AG09319 (cell line): ENCODE data around the gene ENPP5.
"Not testable (repeated sequence)": the region's sequence is repeated elsewhere in the genome, so short reads cannot be mapped to it uniquely, and the experiment has no call there.

Experiments
- DNase-seq: peaks from one replicate; pipeline ENCODE4 v3.0.0-alpha.2; 2010; ENCODE audit warnings: low read depth; ENCODE audit errors: extremely low read depth
- CTCF ChIP-seq: IDR thresholded peaks from 2 replicates; pipeline ENCODE4 v1.5.1; 2011; ENCODE audit warnings: low read depth, mild to moderate bottlenecking, inconsistent platforms, low read length, moderate library complexity

Gene ENPP5

GRCh38 chr6:46175446-46175845 is 4.7 kb upstream of the ENPP5 start:
- TF ChIP-seq CTCF = no peak
- DNase-seq = no peak

GRCh38 chr6:46174904-46175303 is 4.1 kb upstream of the ENPP5 start:
- DNase-seq = no peak
- TF ChIP-seq CTCF = no peak

DNA sequence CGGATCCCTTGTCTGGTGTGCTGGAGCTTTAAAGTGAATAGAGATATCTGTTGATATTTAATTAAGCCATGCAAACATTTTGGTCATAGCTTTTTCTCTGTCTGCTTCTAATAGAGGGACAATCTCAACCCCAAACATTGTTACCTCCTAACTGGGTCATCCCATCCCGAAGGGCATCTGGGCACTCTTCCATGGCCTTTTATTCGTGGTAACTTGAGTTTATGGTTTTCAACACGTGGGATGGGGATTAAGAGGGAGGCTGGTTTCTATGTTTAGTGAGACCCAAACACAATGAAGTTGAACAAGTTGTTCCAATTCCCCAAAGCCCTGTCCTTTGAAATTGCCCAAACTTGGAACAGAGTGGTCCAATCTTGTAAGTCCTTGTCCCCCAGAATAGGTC is 1.4 kb upstream of the ENPP5 start:
- no peak for DNase-seq
- no peak for TF ChIP-seq CTCF

DNA sequence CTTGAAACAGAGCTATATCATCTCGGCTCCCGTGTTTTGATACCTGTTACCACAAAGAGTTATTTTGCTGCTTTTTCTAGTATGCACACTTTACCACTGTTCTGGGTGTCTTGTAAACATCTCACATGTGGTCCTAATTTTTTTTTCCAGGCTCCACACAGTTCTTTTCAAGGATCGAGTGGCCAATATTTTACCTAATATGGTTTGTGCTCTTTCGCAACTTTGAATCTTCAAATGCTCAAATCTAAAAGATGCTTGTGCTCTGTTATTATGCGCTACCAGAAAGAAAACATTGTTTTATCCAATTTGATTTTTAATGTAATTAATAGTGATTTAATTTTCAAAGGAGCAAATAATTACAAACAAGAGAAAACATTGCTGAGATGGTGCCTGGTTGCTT is 10.7 kb downstream of the ENPP5 start:
- no peak for DNase-seq

DNA sequence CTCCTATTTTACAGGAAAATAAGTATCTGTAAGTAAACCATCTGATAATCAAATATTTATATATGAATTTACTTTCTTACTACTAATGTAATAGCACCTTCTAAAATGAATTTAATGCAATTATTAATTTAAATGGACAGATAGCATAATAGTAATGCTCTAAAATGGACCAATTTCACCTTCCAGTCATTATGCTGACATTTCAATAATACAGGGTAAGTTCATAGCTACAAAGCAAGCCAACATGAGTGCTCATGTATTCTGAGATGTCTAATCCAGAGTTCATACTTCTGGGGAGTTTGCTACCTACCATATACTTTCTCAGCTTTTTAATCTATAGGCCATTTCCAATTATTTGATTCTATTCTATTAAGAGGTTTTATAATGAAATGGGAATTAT is 11.6 kb downstream of the ENPP5 start:
- no peak for TF ChIP-seq CTCF
- no peak for DNase-seq

More for the DNA sequence above, 10.7 kb downstream of the ENPP5 start:
- no peak for TF ChIP-seq CTCF

- DNase-seq = no peak
- no peak for TF ChIP-seq CTCF
Observed at GRCh38 chr6:46156701-46157100, 14.1 kb downstream of the ENPP5 start.

DNA sequence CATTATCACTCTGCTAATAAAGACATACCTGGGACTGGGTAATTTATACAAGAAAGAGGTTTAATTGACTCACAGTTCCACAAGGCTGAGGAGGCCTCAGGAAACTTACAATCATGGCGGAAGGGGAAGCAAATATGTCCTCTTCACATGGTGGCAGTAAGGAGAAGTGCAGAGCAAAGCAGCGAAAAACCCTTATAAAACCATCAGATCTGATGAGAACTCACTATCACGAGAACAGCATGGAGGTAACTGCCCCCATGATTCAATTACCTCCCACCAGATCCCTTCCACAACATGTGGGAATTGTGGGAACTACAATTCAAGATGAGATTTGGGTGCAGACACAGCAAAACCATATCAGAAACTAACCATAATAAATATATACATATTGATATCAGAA is 21.7 kb downstream of the ENPP5 start:
- DNase-seq = not testable (repeated sequence)

DNA sequence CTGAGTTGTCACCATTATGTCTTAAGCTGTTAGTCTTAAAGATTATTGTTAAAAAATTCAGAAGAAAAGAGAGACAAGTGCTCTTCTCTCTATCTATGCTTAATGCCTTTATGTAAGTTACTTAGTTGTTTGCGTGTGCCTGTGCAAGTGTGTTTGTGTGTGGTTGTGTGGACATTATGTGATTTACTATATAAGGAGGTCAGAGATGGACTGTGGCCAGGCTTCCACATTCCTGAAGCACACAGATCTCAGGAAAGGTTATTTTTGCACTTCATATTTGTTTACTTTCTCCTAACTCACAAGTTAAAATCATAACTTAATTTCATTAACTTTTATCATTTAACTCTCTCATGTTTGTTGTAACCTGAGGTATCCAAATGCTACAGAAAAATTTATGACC is 26.5 kb downstream of the ENPP5 start:
- no peak for DNase-seq
- no peak for TF ChIP-seq CTCF
